D341Med (cell line): ENCODE measurements around the gene REEP5.
"Not testable (repeated sequence)": the region's sequence is repeated elsewhere in the genome, so short reads cannot be mapped to it uniquely, and the experiment has no call there.

ENCODE experiments used
- DNase-seq: peaks from one replicate; pipeline ENCODE4 v3.0.0; 2012; ENCODE audit warnings: low spot score

The REEP5 gene

DNA sequence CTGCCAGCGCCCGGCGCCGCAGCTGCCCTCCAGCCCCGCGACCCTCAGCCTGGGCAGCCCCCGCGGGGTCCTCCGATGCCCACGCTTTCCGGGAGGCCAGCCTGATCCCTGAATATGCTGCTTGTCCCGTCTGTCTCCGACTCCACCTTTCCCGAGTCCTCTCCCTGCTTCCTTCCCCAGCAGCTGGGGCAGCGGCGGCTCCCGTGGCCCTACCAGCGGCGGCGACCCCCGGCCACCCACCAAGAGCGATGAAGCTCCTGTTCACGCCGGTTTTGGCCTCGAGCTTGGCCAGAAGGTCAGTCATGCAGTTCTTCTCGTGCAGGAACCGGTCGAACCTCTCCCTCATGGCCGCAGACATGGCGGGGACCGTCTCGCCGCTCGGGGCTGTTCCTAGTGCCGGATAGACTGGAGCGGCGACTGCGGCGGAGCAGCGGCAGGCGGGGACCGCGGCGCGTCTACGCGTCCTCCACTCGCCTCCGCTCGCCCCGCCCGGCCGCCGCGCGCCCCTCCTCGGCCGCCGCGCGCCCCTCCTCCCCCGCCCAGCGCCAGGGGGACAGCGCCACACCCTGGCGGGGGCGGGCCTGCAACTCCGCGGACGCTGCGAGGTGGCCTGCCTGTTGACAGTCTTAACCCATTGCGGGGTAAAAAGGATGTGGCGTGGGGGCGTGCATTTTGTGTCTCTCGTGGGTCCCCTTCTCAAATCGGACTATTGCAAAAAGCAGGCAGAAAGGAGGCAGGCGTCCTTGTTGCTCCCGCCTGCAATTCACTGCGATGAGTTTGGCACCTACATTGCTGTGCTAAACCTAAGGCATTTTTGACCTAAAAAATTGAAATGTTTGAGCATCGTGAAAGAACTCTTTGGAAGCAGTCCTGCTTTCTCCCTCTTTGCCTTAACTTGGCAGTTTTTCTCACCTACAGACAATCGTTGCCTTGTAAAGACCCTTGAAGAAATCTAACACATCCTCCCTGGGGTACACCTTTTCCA is at the start of gene REEP5:
TSS of gene REEP5 (minus strand) at position 395 of the 985 bp plus-strand sequence. CDS start at position 358, 37 bp downstream.
- DNase-seq, result peak; percentile 97

DNA sequence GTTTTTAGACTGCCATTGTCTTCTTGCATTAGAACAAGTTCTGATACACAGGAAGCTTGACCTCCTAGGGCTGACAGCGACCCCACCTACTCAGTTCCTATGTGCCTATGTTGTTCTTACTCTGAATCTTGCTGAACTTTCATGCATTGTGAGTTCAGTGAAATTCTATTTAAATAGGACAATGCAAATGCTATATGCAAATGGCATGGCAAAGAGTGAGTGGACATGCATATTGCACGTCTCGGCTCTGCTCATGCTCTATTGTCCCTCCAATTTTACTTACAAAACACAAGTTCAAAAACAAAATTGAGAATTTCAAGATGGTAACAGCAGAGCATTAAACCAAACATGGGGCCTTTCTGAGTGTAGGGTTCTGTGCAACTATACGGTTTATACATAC is 49.2 kb upstream of the REEP5 start:
- DNase-seq, result no peak

DNA sequence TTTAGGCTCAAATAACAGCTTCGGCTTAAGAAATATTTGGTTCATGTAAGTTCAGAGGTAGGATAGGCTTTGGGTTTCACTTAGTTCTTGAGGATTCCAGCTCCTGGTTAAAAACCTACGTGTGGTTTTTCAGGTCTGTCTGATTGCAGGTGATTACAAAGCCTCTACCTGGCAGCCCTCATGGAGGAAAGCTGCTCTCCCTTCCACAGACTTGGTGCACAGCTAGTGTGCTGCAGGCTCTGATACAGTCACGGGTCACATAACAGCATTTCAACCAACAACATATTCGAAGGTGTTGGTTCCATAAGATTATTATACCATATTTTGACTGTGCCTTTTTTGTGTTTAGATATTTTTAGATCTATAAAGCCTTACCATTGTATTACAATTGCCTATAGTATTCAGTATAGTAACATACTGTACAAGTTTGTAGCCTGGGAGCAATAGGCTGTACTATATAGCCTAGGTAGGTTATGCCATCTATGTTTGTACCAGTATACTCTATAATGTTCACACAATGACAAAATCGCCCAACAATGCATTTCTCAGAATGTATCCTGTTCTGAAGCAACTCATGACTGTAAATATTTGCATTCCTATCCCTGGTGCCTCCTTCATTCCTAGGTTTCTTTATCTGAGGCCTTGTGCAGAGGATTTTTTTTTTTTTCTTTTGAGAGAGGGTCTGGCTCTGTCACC is 46.5 kb upstream of the REEP5 start:
- DNase-seq, result no peak

DNA sequence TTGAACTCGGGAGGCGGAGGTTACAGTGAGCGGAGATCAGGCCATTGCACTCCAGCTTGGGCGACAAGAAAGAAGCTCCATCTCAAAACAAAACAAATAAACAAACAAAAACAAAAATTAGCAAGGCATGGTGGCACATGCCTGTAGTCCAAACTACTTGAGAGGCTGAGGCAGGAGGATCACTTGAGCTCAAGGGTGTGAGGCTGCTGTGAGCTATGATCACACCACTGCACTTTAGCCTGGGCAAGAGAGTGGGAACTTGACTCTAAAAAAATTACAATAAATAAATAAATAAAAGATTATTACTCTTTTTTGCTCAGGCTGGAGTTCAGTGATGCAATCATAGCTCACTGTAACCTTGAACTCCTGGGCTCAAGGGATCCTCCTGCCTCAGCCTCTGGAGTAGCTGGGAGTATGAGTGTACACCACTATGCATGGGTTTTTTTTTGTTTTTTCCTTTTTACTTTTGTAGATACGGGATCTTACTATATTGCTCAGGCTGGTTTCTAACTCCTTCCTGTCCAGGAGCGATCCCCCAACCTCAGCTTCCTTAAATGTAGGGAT is 45.6 kb upstream of the REEP5 start:
- no peak for DNase-seq

DNA sequence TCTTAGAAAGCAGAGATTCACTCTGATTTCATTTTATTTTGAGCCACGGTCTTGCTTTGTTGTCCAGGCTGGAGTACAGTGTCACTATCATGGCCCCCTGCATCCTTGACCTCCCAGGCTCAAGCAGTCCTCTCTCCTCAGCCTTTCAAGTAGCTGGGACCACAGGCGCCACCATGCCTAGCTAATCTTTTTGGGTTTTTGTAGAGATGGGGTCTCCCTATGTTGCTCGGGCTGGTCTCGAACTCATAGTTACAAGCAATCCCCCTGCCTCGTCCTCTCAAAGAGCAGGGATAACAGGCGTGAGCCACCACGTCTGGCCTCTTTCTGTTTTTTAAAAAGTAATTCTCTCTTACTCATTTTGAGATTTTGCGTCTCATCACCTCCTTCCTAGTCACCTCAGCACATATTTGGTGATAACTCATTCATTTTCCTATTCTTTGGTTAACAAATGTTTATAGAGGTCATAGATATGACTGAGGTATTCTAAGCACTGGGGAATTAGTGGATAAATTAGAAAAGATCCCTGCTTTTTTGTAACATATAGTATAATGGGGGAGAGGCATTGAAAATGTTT is 43.8 kb upstream of the REEP5 start:
- DNase-seq, result no peak

DNA sequence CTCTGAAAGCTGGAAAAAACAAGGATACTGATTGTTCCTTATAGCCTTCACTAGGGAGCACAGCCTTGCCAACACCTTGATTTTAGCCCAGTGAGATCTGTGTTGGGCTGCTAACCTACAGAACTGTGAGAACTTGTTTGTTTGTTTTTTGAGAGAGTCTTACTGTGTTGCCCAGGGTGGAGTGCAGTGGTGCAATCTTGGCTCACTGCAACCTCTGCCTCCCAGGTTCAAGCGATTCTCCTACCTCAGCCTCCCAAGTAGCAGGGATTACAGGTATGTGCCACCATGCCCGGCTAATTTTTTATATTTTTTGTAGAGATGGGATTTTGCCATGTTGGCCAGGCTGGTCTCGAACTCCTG is 41.3 kb upstream of the REEP5 start:
- not testable (repeated sequence) for DNase-seq

DNA sequence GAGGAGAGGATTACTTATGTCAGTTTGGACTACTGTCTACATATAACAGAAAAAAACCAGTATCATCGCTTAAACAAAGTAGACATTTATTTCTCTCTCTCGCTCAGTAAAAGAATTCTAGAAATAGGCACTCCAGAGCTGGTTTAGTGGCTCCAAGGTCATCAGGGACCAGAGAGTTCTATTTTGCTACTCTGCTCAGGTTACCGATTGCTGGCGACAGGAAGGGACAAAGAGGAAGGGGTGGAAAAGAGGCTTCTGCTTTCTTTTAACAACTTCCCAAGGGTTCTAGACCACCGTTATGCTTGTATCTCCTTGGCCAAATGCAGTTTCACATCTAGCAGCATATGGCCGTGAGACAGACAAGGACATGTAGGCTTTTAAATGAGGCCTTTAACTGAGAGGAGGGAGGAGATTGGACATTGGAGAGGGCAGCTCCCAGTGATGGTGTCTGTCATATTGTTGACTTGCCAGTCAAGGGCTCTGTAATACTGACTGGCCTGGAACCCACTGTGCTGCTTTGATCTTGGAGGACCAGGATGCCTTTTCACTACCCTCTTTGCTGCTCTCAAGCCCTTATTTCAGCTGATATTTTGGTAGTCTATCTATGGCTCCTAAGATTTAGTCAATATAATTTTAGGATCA is 39.0 kb upstream of the REEP5 start:
- no peak for DNase-seq

DNA sequence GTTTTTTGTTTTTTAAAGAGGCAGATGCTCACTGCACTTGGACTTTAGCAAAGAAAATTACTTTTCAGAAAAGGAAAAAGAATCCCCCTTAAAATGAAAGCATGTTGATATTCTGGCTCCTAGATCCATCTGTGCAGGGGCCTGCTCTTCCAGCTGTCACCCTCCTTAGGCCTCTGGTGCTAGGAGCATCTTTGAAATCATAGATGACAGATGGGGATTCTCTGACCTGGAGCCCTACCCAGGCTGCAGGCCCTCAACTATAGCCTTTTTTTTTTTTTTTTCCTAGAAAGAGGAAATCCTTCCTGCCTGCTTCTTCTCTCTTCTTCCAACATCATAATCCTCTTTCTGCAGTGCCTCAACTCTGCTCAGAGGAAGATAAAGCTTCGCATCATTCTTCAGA is 38.3 kb upstream of the REEP5 start:
- peak; percentile 69 for DNase-seq

DNA sequence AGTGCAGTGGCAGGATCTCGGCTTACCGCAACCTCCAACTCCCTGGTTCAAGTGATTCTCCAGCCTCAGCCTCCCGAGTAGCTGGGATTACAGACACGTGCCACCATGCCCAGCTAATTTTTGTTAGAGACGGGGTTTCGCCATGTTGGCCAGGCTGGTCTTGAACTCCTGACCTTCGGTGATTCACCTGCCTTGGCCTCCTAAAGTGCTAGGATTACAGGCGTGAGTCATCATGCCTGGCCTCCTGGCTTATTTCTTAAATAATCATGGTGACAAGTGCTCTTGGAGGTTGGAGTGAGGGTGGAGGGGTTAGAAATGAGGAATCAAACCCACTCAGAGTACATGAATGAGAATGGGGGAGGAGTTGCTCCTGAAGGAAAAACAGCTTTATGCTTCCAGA is 37.8 kb upstream of the REEP5 start:
- DNase-seq, result not testable (repeated sequence)

DNA sequence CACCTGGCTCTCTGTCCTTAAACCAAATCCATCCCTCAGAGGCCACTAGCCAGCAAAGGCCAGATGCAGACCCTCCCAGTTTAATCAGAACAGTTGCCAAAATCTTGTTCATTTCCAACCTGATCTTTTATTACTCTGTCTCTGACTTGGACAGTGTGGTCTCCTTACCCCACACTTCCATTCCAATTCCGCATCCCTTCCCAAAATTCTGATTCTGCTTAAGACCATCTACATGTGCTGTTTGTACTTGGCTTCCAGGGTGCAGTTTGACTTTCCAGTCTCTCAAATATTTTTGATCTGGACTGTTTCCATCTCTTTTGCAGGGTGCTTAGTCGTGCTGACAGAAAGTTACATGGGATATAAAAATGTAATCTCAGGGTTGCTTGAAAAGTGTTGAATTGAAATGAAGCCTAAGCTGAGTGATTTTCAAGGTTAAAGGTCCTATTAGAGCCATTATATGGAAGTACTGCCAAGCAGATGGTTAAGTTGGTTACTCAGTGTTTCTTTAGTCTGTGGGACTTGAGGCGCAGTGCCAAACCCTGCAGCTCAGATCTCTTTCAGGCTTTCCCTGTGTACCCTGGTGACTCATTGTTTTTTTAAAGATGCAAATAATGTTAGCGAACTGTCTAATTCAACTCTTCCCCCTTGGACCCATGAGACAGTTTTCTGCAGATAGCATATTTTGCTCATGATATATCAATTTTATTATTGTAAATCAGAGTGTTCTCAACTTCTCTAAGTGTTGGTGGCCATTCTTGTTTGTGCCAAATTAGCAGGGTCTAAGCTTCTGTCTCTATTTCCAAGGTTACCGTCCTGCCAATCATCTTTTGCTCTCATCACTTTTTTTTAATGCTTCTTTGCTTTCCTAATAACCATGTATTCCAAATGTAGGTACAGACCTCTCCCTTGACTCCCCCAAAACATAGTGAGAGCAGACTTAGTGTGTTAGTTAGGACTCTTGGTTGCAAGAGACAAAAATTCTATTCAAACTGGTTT is 36.4 kb upstream of the REEP5 start:
- no peak for DNase-seq

DNA sequence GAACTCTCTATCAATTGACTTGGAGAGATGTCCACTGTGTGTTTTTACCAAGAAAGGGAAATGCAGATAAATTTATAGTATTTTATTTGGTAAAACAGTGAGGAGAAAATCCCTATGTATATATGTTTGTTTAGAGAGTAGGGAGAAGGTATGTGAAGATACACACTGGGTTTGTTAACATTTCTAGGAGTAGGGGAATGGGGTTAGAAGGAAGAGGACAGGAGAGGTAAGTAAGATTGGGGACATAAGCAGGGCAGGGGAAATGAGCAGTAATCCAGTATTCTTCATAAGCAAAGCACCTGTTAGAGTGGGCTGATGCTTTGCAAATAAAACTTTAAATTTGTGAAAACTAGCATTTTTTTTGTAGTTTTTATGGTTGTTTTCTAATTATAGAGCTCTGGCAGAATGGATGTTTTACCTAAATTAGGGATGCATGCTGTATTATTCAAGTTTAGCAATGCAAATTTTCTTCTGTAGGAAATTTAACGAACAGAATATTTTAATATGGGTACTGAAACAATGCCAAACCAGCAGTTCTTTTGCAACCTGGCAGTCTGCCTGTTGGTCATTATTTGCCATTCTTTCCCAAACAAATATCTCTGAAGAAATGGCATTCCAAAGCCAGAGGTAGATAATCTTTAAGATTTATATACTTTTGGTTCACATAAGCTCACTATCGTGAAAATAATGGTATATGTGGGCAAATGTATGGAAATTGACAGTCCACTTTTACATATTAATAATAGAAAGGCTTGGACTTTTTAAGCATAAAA is 35.2 kb upstream of the REEP5 start:
- DNase-seq, result no peak

DNA sequence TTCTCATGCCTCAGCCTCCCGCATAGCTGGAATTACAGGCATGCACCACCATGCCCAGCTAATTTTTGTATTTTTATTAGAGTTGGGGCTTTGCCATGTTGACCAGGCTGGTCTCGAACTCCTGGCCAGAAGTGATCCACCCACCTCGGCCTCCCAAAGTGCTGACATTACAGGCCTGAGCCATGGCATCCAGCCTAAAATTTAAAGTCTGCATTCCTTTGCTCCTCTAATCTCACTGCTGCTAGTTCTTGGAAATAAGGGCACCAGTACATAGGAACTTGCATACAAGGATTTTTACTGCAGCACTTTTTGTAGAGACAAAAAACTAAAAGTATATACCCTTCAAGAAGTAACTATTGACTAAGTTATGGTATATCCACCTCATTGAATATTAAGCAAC is 34.6 kb upstream of the REEP5 start:
- no peak for DNase-seq

DNA sequence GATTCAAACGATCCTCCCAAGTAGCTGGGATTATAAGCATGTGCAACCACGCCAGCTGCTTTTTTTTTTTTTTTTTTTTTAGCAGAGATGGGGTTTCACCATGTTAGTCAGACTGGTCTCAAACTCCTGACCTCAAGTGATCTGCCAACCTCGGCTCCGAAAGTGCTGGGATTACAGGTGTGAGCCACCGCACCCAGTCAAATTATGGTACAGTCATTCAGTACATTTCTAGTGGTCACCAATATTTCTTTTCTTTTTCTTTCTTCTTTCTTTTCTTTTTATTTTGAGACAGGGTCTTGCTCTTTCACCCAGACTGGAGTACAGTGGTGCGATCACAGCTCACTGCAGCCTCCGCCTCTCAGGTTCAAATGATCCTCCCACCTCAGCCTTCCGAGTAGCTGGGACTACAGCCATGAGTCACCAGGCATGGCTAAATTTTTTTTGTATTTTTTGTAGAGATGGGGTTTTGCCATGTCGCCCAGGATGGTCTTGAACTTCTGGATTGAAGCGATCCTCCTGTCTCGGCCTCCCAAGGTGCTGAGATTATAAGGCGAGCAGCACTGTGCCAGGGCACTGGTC is 29.2 kb upstream of the REEP5 start:
- DNase-seq, result no peak

DNA sequence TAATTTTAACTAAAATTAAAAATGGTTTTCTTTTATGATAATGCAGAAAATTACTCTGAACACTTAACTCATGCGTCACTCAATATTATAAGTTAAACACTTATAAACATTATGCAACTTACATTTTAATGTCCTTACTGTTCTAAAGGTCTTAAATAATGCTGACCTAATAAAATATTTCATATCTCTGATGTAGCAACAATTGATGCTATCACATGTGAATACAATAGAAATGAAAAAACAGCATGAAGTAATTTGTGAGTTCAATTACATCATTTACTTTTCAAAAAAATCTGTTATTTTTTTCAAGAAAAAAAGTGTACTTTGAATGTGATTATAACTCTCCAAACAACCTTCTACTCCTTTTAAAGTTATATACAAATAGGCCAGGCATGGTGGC is 26.4 kb upstream of the REEP5 start:
- DNase-seq, result no peak

DNA sequence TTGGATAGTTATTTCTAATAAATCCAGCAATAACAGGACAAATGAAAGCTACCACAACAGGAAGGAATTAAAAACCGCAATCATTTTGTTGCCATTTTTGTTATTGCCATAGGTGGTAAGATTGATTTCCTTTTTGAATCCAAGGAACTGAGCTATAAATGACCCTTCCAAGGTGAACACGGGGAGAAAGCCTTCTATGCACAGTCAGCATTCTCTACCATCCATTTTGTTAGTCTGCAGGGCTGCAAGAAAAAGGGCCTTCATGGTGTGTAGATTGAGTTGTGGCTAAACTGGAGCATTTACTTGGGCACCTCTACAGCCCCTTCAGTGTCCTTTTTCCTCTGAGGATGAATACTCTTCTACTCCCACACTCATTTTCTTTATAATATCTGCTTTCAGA is 18.6 kb upstream of the REEP5 start:
- DNase-seq, result no peak

DNA sequence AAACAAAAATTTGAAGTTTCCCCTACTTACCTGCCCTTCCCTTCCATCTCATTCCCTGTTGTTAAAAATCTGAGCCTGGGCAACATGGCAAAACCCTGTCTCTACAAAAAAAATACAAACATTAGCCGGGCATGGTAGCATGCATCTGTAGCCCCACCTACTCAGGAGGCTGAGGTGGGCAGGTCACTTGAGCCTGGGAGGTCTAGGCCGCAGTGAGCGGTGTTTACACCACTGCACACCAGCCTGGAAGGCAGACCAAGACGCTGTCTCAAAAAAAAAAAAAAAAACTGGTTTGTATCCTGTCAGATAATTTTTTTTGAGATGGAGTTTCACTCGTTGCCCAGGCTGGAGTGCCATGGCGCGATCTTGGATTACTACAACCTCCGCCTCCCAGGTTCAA is 16.3 kb upstream of the REEP5 start:
- no peak for DNase-seq

DNA sequence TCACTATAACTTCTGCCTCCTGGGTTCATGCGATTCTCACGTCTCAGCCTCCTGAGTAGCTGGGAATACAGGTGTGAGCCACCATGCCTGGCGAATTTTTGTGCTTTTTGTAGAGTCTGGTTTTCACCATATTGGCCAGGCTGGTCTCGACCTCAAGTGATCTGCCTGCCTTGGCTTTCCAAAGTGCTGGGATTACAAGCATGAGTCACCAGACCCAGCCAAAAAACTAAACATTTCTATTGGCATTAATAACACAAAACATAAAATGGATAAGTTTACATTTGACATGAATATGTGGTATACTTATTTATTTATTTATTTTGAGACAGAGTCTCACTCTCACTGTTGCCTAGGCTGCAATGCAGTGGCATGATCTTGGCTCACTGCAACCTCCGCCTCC is 13.6 kb upstream of the REEP5 start:
- no peak for DNase-seq

DNA sequence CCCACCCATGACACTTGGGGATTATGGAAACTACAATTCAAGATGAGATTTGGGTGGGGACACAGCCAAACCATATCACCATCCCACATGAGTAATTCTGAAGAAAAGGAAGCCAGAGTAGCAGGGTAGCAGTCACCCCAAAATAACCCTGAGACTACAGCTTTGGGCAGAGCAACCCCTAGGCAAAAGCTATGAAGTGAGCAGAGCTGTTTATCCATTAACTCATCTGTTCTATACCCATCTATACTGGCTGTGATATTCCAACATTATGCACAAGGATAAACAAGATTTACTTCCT is 12.3 kb upstream of the REEP5 start:
- DNase-seq, result no peak

DNA sequence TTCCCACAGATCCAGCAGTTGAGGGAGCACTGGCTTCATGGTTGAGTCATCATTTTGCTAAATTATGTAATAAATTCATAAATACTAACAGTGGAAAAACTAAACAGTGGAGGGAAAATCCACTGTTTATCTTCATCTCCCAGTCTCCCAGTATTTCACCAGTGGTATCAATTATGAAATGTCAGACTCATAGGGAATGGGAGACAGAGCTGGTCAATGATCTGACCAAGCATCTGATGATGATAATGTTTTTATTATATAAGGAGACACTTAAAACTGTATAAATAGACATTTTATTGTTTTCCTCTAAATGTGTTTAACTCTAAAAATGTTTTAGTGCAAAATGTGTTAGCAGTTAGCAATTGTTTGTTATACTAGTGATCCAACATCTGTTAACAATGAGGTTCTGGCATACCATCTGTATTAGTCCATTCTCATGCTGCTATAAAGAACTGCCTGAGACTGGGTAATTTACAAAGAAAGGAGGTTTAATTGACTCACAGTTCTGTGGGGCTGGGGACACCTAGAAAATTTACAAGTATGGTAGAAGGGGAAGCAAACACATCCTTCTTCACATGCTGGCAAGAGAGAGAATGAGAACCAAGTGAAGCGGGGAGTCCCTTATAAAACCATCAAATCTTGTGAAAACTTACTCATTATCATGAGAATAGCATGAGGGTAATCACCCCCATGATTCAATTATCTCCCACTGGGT is 11.8 kb upstream of the REEP5 start:
- no peak for DNase-seq
